ENCODE measurements around the gene ELOA. TPM values are rescaled to one million over a fixed set of nuclear protein-coding genes. Genes with fewer than 3 reads are reported as not detected.

ELOA gene
- total and polyA plus RNA-seq, 9 of the 15 experiments (the other 6 are each of a cell fraction or from before 2014, with no cell fraction given) = 31.9 to 98.6 (median 61.3) TPM

- Histone ChIP-seq H3K9me3 (replicated peaks; ENCODE audit: control insufficient read depth, insufficient read depth, low read depth, low read length) (no peaks in the 10 kb centered on the region), H3K9ac (ENCODE audit: insufficient read depth in 1 of 2, low read depth in 2 of 2, low read length in 2 of 2) (no peak overlapping the region), H3K4me3 (no peak overlapping the region), H3K36me3 (ENCODE audit: control insufficient read depth, insufficient read depth, low read length) (peaks cover 97% of the 10 kb centered on the region), H2AFZ (ENCODE audit: low read depth, low read length) (no peak overlapping the region), H3K79me2 (ENCODE audit: control insufficient read depth, insufficient read depth, low read length) (no peaks in the 10 kb centered on the region; the same call in 2 of the 3 replicates), H4K20me1 (replicated peaks; ENCODE audit: control insufficient read depth, insufficient read depth, low read length) (0 out of 2 replicates have a peak, but pooled peaks cover 9% of the 10 kb centered on the region), H3K27ac (ENCODE audit: extremely low read depth, low read depth, low read length) (no peak overlapping the region), H3K9me1 (ENCODE audit: control insufficient read depth, insufficient read depth, low read length) (no peaks in the 10 kb centered on the region), H3K4me2 (ENCODE audit: insufficient read depth, low read length) (no peak overlapping the region), H3K4me1 (replicated peaks in 1 of 2; ENCODE audit: control insufficient read depth in 2 of 2, insufficient read depth in 2 of 2, low read length in 2 of 2) (no peaks in the 10 kb centered on the region), H3K27me3 (ENCODE audit: control insufficient read depth in 2 of 2, insufficient read depth in 2 of 2, low read length in 2 of 2) (no peaks in the 10 kb centered on the region; a peak in 1 of 5 replicates)
- ATAC-seq (no peak), DNase-seq (ENCODE audit: extremely low read depth in 1 of 4, low spot score in 3 of 4) (no peak), FAIRE-seq (no peak)
- intact Hi-C loops (cut with micrococcal nuclease) (no loop called here), in situ Hi-C loops (cut with MboI) (no loop called here)
- POLR2A ChIA-PET = interaction anchor here (0.7 to 1.4 kb wide), 3 partner anchors 14 to 95 kb away, joined by 3 to 5 read pairs (median 3); no protein-coding TSS in a partner anchor
- TF ChIP-seq TCF3 (CRISPR knock-in tag; IDR thresholded peaks at IDR 0.05) (no peak), ZNF253 (CRISPR knock-in tag; conservative IDR thresholded peaks at IDR 0.05) (no peak), SMAD1 (IDR thresholded peaks at IDR 0.05; ENCODE audit: low read depth, low read length, partially characterized antibody) (no peak), CHCHD3 (CRISPR knock-in tag; IDR thresholded peaks at IDR 0.05) (no peak), ZBTB49 (CRISPR knock-in tag; IDR thresholded peaks at IDR 0.05; ENCODE audit: borderline replicate concordance) (no peak), PREB (CRISPR knock-in tag; IDR thresholded peaks at IDR 0.05) (no peak), ZZZ3 (IDR thresholded peaks at IDR 0.05) (no peak), ZFPM2 (CRISPR knock-in tag; IDR thresholded peaks at IDR 0.05) (no peak)
- no TSS peak for BruUV-seq (replicated peaks)
- CTCF ChIA-PET (ENCODE audit: low intra/inter-chr PET ratio) = no interaction called here
- 100% methylated on average over 1 of the region's 1 CpG for WGBS (ENCODE audit: insufficient coverage, low coverage, missing lambda C conversion rate)
These were observed 14.5 kb downstream of the ELOA start for GRCh38 chr1:23757812-23758211.

Measured in K562 (cell line).